ENCODE results near the gene ENTR1. TPM values are rescaled to one million over a fixed set of nuclear protein-coding genes. Genes with fewer than 3 reads are reported as not detected.

ENTR1 gene
- total and polyA plus RNA-seq, 2 of the 13 experiments (the other 11 are each of a cell fraction or from before 2014, with no cell fraction given): 70.1 to 76.4 TPM

- TF ChIP-seq ZBTB10 (CRISPR knock-in tag; IDR thresholded peaks at IDR 0.05; ENCODE audit: borderline replicate concordance) (no peak), ZNF800 (CRISPR knock-in tag; IDR thresholded peaks at IDR 0.05) (peak; percentile 80), ZBTB25 (CRISPR knock-in tag; IDR thresholded peaks at IDR 0.05) (no peak), PHF5A (CRISPR knock-in tag; IDR thresholded peaks at IDR 0.05; ENCODE audit: low read depth, unreplicated experiment) (no peak), SMYD3 (CRISPR knock-in tag; IDR thresholded peaks at IDR 0.05) (no peak), REPIN1 (CRISPR knock-in tag; IDR thresholded peaks at IDR 0.05; ENCODE audit: borderline replicate concordance, low read depth) (no peak), ZNF687 (CRISPR knock-in tag; IDR thresholded peaks at IDR 0.05) (peak; percentile 98), YEATS4 (CRISPR knock-in tag; IDR thresholded peaks at IDR 0.05; ENCODE audit: borderline replicate concordance) (peak; percentile 4; the same call in 1 of the 2 replicates), ZFP36 (IDR thresholded peaks at IDR 0.05; ENCODE audit: borderline replicate concordance, low read depth, low read length, partially characterized antibody) (no peak), ZNF597 (CRISPR knock-in tag; IDR thresholded peaks at IDR 0.05) (no peak), ZNF350 (CRISPR knock-in tag; IDR thresholded peaks at IDR 0.05; ENCODE audit: borderline replicate concordance, low read depth) (0 out of 2 replicates have a peak, but pooled peaks have one; percentile 1), JUNB (CRISPR knock-in tag; IDR thresholded peaks at IDR 0.05; ENCODE audit: borderline replicate concordance) (no peak), ISX (CRISPR knock-in tag; conservative IDR thresholded peaks at IDR 0.05) (peak; percentile 28; the same call in 1 of the 2 replicates), POLR2AphosphoS5 (IDR thresholded peaks at IDR 0.05; ENCODE audit: low read depth, low read length) (no peak), HNRNPUL1 (IDR thresholded peaks at IDR 0.05; ENCODE audit: low read depth, low read length) (no peak), ZNF224 (CRISPR knock-in tag; IDR thresholded peaks at IDR 0.05) (no peak)
Measured at GRCh38 chr9:136409557-136410455, 608 bp downstream of the ENTR1 start (continued).

All from HepG2 (cell line).